Smooth muscle cell (in vitro differentiated cells): ENCODE results near the gene LYPD6B. TPM values are rescaled to one million over a fixed set of nuclear protein-coding genes. Genes with fewer than 3 reads are reported as not detected.

ENCODE experiments used
- DNase-seq: peaks from one replicate; lab custom pipeline; 2025; ENCODE audit not compliant: unreplicated experiment; lab: John Stamatoyannopoulos, UW
- H2AFZ ChIP-seq: fragments of 200-600 bp; sonication (generic); 2 replicates; pipeline ENCODE4 v1.6.0; 2016; ENCODE audit warnings: antibody characterized with exemption, low read depth, mild to moderate bottlenecking
- H3F3A ChIP-seq: fragments of 200-600 bp; sonication (generic); 2 replicates; pipeline ENCODE4 v1.6.0; 2017; ENCODE audit warnings: antibody characterized with exemption, low read depth
- H3K27ac ChIP-seq: fragments of 200-600 bp; sonication (generic); 2 replicates; pipeline ENCODE4 v1.5.1; 2016; ENCODE audit warnings: low read depth, mild to moderate bottlenecking
- H3K27me3 ChIP-seq: fragments of 200-600 bp; sonication (generic); 2 replicates; pipeline ENCODE4 v1.6.1; 2016; ENCODE audit warnings: low read depth, mild to moderate bottlenecking
- H3K36me3 ChIP-seq: fragments of 200-600 bp; sonication (generic); 2 replicates; pipeline ENCODE4 v1.5.1; 2016; ENCODE audit warnings: low read depth
- H3K4me1 ChIP-seq: fragments of 200-600 bp; sonication (generic); 2 replicates; pipeline ENCODE4 v1.5.1; 2016; ENCODE audit warnings: low read depth
- H3K4me2 ChIP-seq: fragments of 200-600 bp; sonication (generic); 2 replicates; pipeline ENCODE4 v1.6.0; 2016; ENCODE audit warnings: mild to moderate bottlenecking
- H3K4me3 ChIP-seq: fragments of 200-600 bp; sonication (generic); 2 replicates; pipeline ENCODE4 v1.5.1; 2016; ENCODE audit warnings: mild to moderate bottlenecking
- H3K79me2 ChIP-seq: fragments of 200-600 bp; sonication (generic); 2 replicates; pipeline ENCODE4 v1.6.0; 2016; ENCODE audit warnings: low read depth, mild to moderate bottlenecking
- H3K9ac ChIP-seq: fragments of 200-600 bp; sonication (generic); 2 replicates; pipeline ENCODE4 v1.6.0; 2016; ENCODE audit warnings: low read depth
- H3K9me3 ChIP-seq: fragments of 200-600 bp; sonication (generic); replicated peaks from 2 replicates; pipeline ENCODE4 v1.5.1; 2016; ENCODE audit warnings: low read depth
- H4K20me1 ChIP-seq: fragments of 200-600 bp; sonication (generic); 2 replicates; pipeline ENCODE4 v1.6.0; 2016; ENCODE audit warnings: low read depth
- WGBS: methylation state at CpG from one replicate; pipeline ENCODE4 v1.1.7; 2016; ENCODE audit warnings: low lambda C conversion rate; 5-methylcytosine and 5-hydroxymethylcytosine counted together
- polyA plus RNA-seq: library from polyadenylated mRNA; unstranded; fragments of >200 nt; fragmentation: Nextera tagmentation; extraction: Ambion mirVana; gene quantifications from 2 replicates; pipeline ENCODE4 v1.2.1, GENCODE V29; 2016
- total RNA-seq: library from RNA; depleted of rRNA; stranded (reverse); fragments of >200 nt; gene quantifications from 2 replicates; pipeline ENCODE4 v1.2.3, GENCODE V29; 2014
- TF ChIP-seq, protein P1 (sequence below): fragments of 200-600 bp; sonication (generic); IDR thresholded peaks from 2 replicates; pipeline ENCODE4 v1.5.1; 2017; ENCODE audit warnings: borderline replicate concordance, mild to moderate bottlenecking, antibody characterized with exemption; ENCODE audit not compliant: insufficient read depth, poor library complexity, severe bottlenecking

LYPD6B gene
- total and polyA plus RNA-seq, 2 experiments from 2014 or later: 4.9 to 10.6 TPM

- H3K27me3 ChIP-seq: peaks cover 69% of the 10 kb centered on the region
- no peak overlapping the region for H3K4me3 ChIP-seq
- H3K27ac ChIP-seq: no peak overlapping the region
- TF ChIP-seq, protein P1, sequence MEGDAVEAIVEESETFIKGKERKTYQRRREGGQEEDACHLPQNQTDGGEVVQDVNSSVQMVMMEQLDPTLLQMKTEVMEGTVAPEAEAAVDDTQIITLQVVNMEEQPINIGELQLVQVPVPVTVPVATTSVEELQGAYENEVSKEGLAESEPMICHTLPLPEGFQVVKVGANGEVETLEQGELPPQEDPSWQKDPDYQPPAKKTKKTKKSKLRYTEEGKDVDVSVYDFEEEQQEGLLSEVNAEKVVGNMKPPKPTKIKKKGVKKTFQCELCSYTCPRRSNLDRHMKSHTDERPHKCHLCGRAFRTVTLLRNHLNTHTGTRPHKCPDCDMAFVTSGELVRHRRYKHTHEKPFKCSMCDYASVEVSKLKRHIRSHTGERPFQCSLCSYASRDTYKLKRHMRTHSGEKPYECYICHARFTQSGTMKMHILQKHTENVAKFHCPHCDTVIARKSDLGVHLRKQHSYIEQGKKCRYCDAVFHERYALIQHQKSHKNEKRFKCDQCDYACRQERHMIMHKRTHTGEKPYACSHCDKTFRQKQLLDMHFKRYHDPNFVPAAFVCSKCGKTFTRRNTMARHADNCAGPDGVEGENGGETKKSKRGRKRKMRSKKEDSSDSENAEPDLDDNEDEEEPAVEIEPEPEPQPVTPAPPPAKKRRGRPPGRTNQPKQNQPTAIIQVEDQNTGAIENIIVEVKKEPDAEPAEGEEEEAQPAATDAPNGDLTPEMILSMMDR: no peak
- no peaks in the 10 kb centered on the region for H3K9me3 ChIP-seq
- H4K20me1 ChIP-seq: no peaks in the 10 kb centered on the region
- H3K9ac ChIP-seq: no peak overlapping the region
- H3K4me2 ChIP-seq: no peak overlapping the region
- no peaks in the 10 kb centered on the region for H3K36me3 ChIP-seq
- no peak overlapping the region for H2AFZ ChIP-seq
- 71% methylated on average over 8 of the region's 8 CpGs for WGBS
- H3K79me2 ChIP-seq: no peaks in the 10 kb centered on the region
- no peaks in the 10 kb centered on the region for H3F3A ChIP-seq
- no peak for DNase-seq
- no peaks in the 10 kb centered on the region for H3K4me1 ChIP-seq
These were observed 108.4 kb downstream of the LYPD6B start for GRCh38 chr2:149146876-149147275.

- no peaks in the 10 kb centered on the region for H3K4me1 ChIP-seq
- no peak overlapping the region for H2AFZ ChIP-seq
- TF ChIP-seq, protein P1: no peak
- H3K79me2 ChIP-seq: no peaks in the 10 kb centered on the region
- H3K9ac ChIP-seq: no peak overlapping the region
- no peaks in the 10 kb centered on the region for H3K36me3 ChIP-seq
- no peak overlapping the region for H3K4me2 ChIP-seq
- peaks cover 69% of the 10 kb centered on the region for H3K27me3 ChIP-seq
- H3F3A ChIP-seq: no peaks in the 10 kb centered on the region
- no peak overlapping the region for H3K4me3 ChIP-seq
- WGBS: 63% methylated on average over 6 of the region's 6 CpGs
- H3K9me3 ChIP-seq: no peaks in the 10 kb centered on the region
- H4K20me1 ChIP-seq: no peaks in the 10 kb centered on the region
- no peak overlapping the region for H3K27ac ChIP-seq
- DNase-seq: no peak
These were observed 109.9 kb downstream of the LYPD6B start for GRCh38 chr2:149148194-149149006.

DNA sequence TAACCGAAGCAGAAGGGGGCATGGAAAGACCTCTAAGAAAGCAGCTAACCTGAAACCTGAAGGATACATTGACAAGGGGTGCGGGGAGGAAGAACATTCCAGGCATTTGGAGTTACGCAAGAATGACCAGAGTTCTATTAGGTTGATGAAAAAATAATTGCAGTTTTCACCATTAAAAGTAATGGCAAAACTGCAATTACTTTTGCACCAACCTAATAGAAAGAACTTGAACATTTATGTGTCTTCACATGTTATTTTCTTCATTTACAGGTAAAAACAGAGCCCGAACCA lies 110.5 kb downstream of the LYPD6B start:
- Histone ChIP-seq H3K4me3 (no peak overlapping the region), H2AFZ (no peak overlapping the region), H3K27ac (no peak overlapping the region), H3K4me1 (no peaks in the 10 kb centered on the region), H3K79me2 (no peaks in the 10 kb centered on the region), H3K9ac (no peak overlapping the region), H3F3A (no peaks in the 10 kb centered on the region), H3K9me3 (no peaks in the 10 kb centered on the region), H3K27me3 (peaks cover 69% of the 10 kb centered on the region), H3K4me2 (no peak overlapping the region), H3K36me3 (no peaks in the 10 kb centered on the region), H4K20me1 (no peaks in the 10 kb centered on the region)
- TF ChIP-seq, protein P1: no peak
- 94% methylated on average over 4 of the region's 4 CpGs for WGBS
- DNase-seq: no peak

GRCh38 chr2:149152469-149152953 lies 114.0 kb downstream of the LYPD6B start:
- Histone ChIP-seq H3K79me2 (no peaks in the 10 kb centered on the region), H3K4me2 (no peak overlapping the region), H3K27ac (no peak overlapping the region), H4K20me1 (no peaks in the 10 kb centered on the region), H3K4me3 (no peak overlapping the region), H3K36me3 (no peaks in the 10 kb centered on the region), H3K9ac (no peak overlapping the region), H2AFZ (no peak overlapping the region), H3F3A (no peaks in the 10 kb centered on the region), H3K9me3 (no peaks in the 10 kb centered on the region), H3K27me3 (peaks cover 43% of the 10 kb centered on the region), H3K4me1 (no peaks in the 10 kb centered on the region)
- no peak for DNase-seq
- TF ChIP-seq, protein P1: no peak
- 88% methylated on average over 2 of the region's 2 CpGs for WGBS
